ENCODE measurements around the gene PSME1. TPM values are rescaled to one million over a fixed set of nuclear protein-coding genes. Genes with fewer than 3 reads are reported as not detected.

The PSME1 gene
- total and polyA plus RNA-seq, 2 donors (not counting 3 experiments of a cell fraction or from before 2014, with no cell fraction given), result 98.1 to 135 TPM

GRCh38 chr14:24145219-24145618 lies 9.2 kb downstream of the PSME1 start:
- no peak for DNase-seq (ENCODE audit: low read depth, low spot score)
- Histone ChIP-seq H3K9ac (replicated peaks; ENCODE audit: extremely low read depth, insufficient read depth, low read length) (no peak overlapping the region), H3K27me3 (ENCODE audit: control insufficient read depth in 2 of 2, insufficient read depth in 2 of 2, low read length in 2 of 2) (no peaks in the 10 kb centered on the region), H3K4me2 (ENCODE audit: insufficient read depth, low read length) (no peak overlapping the region), H3K27ac (ENCODE audit: insufficient read depth, low read depth, low read length) (no peak overlapping the region), H3K9me3 (replicated peaks; ENCODE audit: control insufficient read depth, insufficient read depth, low read length) (no peaks in the 10 kb centered on the region), H3K79me2 (ENCODE audit: control insufficient read depth, insufficient read depth, low read length) (peaks cover 32% of the 10 kb centered on the region), H4K20me1 (replicated peaks; ENCODE audit: control insufficient read depth, extremely low read depth, insufficient read depth, low read length) (no peaks in the 10 kb centered on the region), H3K9me1 (replicated peaks; ENCODE audit: control insufficient read depth, extremely low read depth, insufficient read depth, low read length) (no peaks in the 10 kb centered on the region), H3K4me3 (replicated peaks in 1 of 3; ENCODE audit: insufficient read depth in 1 of 3, low read depth in 1 of 3, low read length in 3 of 3) (no peak overlapping the region), H2AFZ (ENCODE audit: low read depth, low read length) (no peak overlapping the region), H3K4me1 (ENCODE audit: control insufficient read depth, extremely low read depth, insufficient read depth, low read length) (peaks cover 19% of the 10 kb centered on the region), H3K36me3 (ENCODE audit: control insufficient read depth in 2 of 2, extremely low read depth in 1 of 2, insufficient read depth in 2 of 2, low read length in 2 of 2) (peaks cover 0 to 8% of the 10 kb centered on the region in 2 experiments)
- intact Hi-C loops (cut with micrococcal nuclease), result loop anchor here (5.0 kb wide), 3 partner anchors 152 to 287 kb away; partner anchors contain the start of genes DHRS1, NFATC4 and NOP9
- dilution Hi-C loops (cut with MboI; ENCODE audit: extremely low pct_ligation_motif_present, low sequenced_read_pairs), result no loop called here
- no TSS peak for BruUV-seq (replicated peaks)
- CTCF ChIA-PET, result interaction anchor here (2.7 to 3.1 kb wide), 2 partner anchors 9 to 36 kb away, joined by 14 read pairs; partner anchors contain the start of gene PSME1
- no peak for FAIRE-seq
- POLR2A ChIA-PET, result interaction anchor here (1.1 kb wide), 1 partner anchor 16 kb away, joined by 6 read pairs; the partner anchor contains the start of gene IRF9
- TF ChIP-seq FOS (IDR thresholded peaks at IDR 0.05; ENCODE audit: borderline replicate concordance, insufficient read depth, low read length) (no peak), JUN (IDR thresholded peaks at IDR 0.05; ENCODE audit: borderline replicate concordance, insufficient read depth, insufficient read length, low read depth) (no peak), GATA2 (IDR thresholded peaks at IDR 0.05; ENCODE audit: insufficient read depth, insufficient read length, low read depth, low read length) (no peak), POLR2AphosphoS5 (IDR thresholded peaks at IDR 0.05; ENCODE audit: insufficient read depth, low read depth, low read length) (no peak), POLR2A (IDR thresholded peaks at IDR 0.05; ENCODE audit: low read depth, low read length) (no peak), CTCF (IDR thresholded peaks at IDR 0.05; ENCODE audit: extremely low read depth in 1 of 2, insufficient read depth in 1 of 2, low read depth in 1 of 2, low read length in 2 of 2) (no peak), EZH2 (IDR thresholded peaks at IDR 0.05; ENCODE audit: borderline replicate concordance, low read depth, low read length, severe bottlenecking) (no peak), MYC (IDR thresholded peaks at IDR 0.05; ENCODE audit: low read depth, low read length) (no peak)
- TF ChIP-seq, protein P1, sequence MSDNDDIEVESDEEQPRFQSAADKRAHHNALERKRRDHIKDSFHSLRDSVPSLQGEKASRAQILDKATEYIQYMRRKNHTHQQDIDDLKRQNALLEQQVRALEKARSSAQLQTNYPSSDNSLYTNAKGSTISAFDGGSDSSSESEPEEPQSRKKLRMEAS (IDR thresholded peaks at IDR 0.05; ENCODE audit: insufficient read depth, insufficient read length), result no peak

Data from endothelial cell of umbilical vein (primary cell).